GM21786 (cell line): ENCODE results near the gene KLF2.

Source experiments
- ATAC-seq: cut with Tn5 transposase; IDR thresholded peaks from one replicate; pipeline ENCODE4 v1.9.1; 2021; ENCODE audit not compliant: unreplicated experiment

Gene KLF2

DNA sequence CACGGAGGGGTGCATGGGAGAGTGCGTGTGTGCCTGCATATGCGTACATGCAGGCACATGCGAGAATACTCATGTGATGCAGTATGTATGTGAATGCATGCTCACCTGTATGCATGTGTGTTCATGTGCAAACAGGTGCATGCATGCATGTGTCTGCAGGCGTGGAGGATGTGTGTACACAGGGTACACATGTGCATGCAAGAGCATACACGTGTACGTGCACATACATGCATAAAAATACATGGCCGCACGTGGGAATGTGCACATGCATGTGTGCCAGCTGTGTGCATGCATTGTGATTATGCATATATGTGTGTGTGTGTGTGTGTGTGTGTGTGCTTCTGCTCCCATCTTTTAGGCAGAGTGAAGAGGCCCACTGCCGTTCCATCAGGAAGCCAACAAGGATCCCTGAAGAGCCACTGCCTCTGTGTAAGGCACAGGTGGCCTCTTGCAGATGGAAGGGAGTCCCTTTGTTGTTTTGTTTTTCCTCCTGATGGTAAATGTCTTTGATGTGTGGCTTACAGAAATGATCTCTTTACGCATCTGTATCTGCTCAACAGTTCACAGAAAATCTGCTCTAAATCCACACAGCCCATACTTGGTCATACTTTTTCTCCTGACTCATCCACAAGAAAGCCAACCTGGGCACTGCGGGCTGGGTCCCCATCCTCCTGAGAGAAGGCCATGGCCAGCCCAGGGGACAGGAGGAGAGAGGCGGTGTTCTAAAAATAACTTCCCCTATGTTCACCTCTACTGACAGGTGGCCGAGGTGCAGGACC is 50.7 kb downstream of the KLF2 start:
- ATAC-seq, result no peak

DNA sequence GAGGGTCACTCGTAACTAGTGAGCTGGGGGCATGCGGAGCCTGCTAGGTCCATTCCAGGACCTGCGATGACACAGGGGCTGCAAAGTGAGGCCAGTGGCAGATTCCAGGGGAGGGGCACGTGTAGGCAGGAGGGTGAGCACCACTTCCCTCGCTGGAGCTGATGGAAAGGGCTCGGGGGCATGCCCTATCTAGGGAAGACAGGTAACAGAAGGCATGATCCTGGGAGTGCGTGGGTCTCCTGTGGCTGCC is 51.2 kb downstream of the KLF2 start:
- ATAC-seq, result no peak

DNA sequence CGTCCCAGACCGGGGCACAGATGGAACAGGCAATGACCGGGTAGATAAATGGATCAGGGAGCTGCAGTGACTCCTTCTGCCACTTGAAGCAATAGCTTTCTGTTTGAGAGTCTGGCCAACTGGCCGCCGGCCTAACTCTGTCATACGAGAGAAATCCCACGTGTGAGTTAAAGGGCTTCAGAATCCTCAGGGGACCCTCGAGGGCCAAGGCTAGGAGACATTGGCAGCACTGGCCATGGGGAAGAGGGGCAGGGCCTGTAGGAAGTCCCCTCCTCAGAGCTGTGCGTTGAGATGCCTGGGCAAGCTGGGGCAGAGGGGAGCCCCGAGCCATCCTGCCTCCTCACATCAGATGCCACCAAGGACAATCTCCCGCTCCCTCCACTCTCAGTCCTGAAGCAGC is 51.6 kb downstream of the KLF2 start:
- ATAC-seq, result no peak

DNA sequence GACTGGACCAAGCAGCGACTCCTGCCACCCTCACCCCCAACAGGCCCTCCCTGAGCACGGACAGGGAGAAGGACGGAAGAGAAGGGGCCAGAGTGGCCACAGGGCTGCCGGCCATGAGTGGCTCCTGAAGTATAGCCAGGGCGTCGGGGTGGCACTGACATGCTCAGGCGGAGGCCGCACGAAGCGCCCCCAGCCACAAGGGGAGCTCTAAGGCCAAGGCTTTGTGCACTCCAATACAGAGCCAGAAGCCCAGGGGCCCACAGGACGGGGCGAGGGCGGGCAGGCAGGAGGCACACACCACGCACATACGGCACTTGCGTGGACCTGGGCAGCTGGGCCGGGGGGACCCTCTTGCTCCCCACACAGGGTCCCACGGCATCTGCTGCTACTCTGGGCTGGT is 52.0 kb downstream of the KLF2 start:
- ATAC-seq, result no peak

DNA sequence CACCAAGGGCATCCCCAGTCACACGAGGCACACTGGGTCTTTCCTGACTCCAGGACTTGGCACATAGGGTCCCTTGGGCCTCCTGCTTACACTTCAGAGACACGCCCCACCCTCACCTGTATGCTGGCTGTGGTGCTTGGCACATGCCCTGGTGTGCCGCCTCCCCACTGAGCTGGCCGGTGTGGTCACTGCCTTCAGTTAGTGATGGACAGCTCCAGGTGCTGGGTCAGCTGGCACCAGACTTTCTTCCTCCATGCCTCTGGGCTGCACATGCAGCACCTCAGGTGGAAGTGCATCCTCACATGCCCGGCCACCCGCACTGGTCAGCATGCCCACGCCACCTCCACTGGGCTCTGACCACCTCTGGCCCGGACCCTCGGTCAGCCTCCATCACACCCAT is 52.9 kb downstream of the KLF2 start:
- ATAC-seq, result no peak
